GM12878 (cell line): Measurements from ENCODE around the gene KLHDC9.

Experiments used
- EZH2 ChIP-seq: IDR thresholded peaks from 2 replicates; pipeline ENCODE4 v1.6.1; 2012; ENCODE audit warnings: low read depth, mild to moderate bottlenecking, control low read depth, inconsistent platforms, low read length, borderline replicate concordance; ENCODE audit not compliant: control insufficient read depth
- JUND ChIP-seq: IDR thresholded peaks from 2 replicates; pipeline ENCODE4 v1.6.1; 2012; ENCODE audit warnings: low read depth, mild to moderate bottlenecking, low read length, improper control_type of control experiment, moderate library complexity
- RAD51 ChIP-seq: fragments of 450-650 bp; IDR thresholded peaks from 2 replicates; pipeline ENCODE4 v1.6.1; 2016; ENCODE audit warnings: moderate library complexity, mild to moderate bottlenecking, inconsistent platforms
- ZNF24 ChIP-seq: fragments of 450-650 bp; IDR thresholded peaks from 2 replicates; pipeline ENCODE4 v1.6.1; 2017; ENCODE audit warnings: antibody characterized with exemption, mild to moderate bottlenecking
- TF ChIP-seq, protein P1 (sequence below), 3 experiments: IDR thresholded peaks in 2 of 3; conservative IDR thresholded peaks in 1 of 3; 2 replicates each; pipeline ENCODE4 v1.5.1; 2011; ENCODE audit warnings: low read depth in 3 of 3, low read length in 3 of 3, mild to moderate bottlenecking in 3 of 3, control low read depth in 2 of 3, moderate library complexity in 2 of 3, inconsistent platforms in 1 of 3, mixed read lengths in 1 of 3; ENCODE audit not compliant: control insufficient read depth in 2 of 3, insufficient read depth in 1 of 3; ENCODE audit errors: extremely low read depth in 1 of 3
- TF ChIP-seq, protein P2 (sequence below): IDR thresholded peaks from 2 replicates; pipeline ENCODE4 v1.6.1; 2011; ENCODE audit warnings: mild to moderate bottlenecking, low read depth, low read length, moderate library complexity; ENCODE audit not compliant: insufficient replicate concordance

DNA sequence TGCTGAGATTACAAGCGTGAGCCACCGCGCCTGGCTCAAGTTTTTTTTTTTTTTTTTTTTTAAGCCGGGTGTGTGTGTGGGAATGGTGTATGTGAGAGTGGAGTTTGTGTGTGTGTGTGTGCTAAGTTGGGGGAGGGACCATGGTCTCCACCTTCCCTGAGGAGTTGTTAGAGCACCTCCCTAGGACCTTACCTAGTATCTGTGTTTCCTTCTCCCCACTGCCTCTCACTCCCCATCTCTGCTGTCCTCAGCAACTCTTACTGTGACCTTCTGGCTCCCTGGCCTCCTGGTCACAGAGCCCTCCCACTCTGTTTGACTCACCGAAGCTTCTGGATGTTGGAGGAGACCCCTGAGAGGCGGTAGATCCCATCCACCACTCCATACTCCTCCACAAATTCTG is 38.9 kb upstream of the KLHDC9 start:
- TF ChIP-seq, protein P1, sequence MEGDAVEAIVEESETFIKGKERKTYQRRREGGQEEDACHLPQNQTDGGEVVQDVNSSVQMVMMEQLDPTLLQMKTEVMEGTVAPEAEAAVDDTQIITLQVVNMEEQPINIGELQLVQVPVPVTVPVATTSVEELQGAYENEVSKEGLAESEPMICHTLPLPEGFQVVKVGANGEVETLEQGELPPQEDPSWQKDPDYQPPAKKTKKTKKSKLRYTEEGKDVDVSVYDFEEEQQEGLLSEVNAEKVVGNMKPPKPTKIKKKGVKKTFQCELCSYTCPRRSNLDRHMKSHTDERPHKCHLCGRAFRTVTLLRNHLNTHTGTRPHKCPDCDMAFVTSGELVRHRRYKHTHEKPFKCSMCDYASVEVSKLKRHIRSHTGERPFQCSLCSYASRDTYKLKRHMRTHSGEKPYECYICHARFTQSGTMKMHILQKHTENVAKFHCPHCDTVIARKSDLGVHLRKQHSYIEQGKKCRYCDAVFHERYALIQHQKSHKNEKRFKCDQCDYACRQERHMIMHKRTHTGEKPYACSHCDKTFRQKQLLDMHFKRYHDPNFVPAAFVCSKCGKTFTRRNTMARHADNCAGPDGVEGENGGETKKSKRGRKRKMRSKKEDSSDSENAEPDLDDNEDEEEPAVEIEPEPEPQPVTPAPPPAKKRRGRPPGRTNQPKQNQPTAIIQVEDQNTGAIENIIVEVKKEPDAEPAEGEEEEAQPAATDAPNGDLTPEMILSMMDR (IDR thresholded peaks at IDR 0.05 in 2 of 3, conservative IDR thresholded peaks at IDR 0.05 in 1 of 3; ENCODE audit: control insufficient read depth in 2 of 3, extremely low read depth in 1 of 3, insufficient read depth in 1 of 3, low read depth in 3 of 3, low read length in 3 of 3): no peak
- no peak for TF ChIP-seq EZH2
- TF ChIP-seq RAD51: no peak
- TF ChIP-seq, protein P2, sequence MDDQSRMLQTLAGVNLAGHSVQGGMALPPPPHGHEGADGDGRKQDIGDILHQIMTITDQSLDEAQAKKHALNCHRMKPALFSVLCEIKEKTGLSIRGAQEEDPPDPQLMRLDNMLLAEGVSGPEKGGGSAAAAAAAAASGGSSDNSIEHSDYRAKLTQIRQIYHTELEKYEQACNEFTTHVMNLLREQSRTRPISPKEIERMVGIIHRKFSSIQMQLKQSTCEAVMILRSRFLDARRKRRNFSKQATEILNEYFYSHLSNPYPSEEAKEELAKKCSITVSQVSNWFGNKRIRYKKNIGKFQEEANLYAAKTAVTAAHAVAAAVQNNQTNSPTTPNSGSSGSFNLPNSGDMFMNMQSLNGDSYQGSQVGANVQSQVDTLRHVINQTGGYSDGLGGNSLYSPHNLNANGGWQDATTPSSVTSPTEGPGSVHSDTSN: no peak
- no peak for TF ChIP-seq ZNF24
- no peak for TF ChIP-seq JUND
